H1 (cell line): ENCODE measurements around the gene MICOS13. TPM values are rescaled to one million over a fixed set of nuclear protein-coding genes. Genes with fewer than 3 reads are reported as not detected.

ENCODE experiments used
- CTCF ChIA-PET: fragments of 300-600 bp; sonication (Branson Sonifier 250); formaldehyde crosslinking; loops from one replicate; lab custom pipeline; 2021; ENCODE audit not compliant: partially characterized antibody; lab: Charles Lee
- POLR2A ChIA-PET: fragments of 300-600 bp; sonication (Branson Sonifier 250); formaldehyde crosslinking; loops from one replicate; lab custom pipeline; 2021; ENCODE audit warnings: inconsistent platforms; ENCODE audit not compliant: partially characterized antibody; lab: Charles Lee
- DNase-seq, 2 experiments: peaks; one replicate each; pipeline versions ENCODE4 v3.0.0 to v3.0.0-alpha.2; 2010 to 2022; ENCODE audit warnings: low spot score in 2 of 2, low read depth in 1 of 2, mixed read lengths in 1 of 2
- FAIRE-seq: peaks from 2 replicates; lab custom pipeline; 2011; peaks lifted over from hg19 to GRCh38; lab: Jason Lieb, UNC
- H2AFZ ChIP-seq: 2 replicates; pipeline ENCODE4 v1.8.1; 2012; ENCODE audit warnings: low read length, inconsistent platforms
- H2AK5ac ChIP-seq: 2 replicates; pipeline ENCODE4 v1.6.1; 2013; ENCODE audit warnings: low read depth, low read length
- H2BK120ac ChIP-seq: replicated peaks from 2 replicates; pipeline ENCODE3; 2013; ENCODE audit warnings: low read depth, low read length, inconsistent platforms
- H2BK12ac ChIP-seq: 2 replicates; pipeline ENCODE4 v1.6.1; 2013; ENCODE audit warnings: low read depth, low read length
- H2BK15ac ChIP-seq: 2 replicates; pipeline ENCODE4 v1.6.1; 2013; ENCODE audit warnings: low read length
- H2BK20ac ChIP-seq: 2 replicates; pipeline ENCODE4 v1.6.1; 2013; ENCODE audit warnings: low read length
- H2BK5ac ChIP-seq: 2 replicates; pipeline ENCODE4 v1.6.1; 2013; ENCODE audit warnings: low read depth, low read length
- H3K14ac ChIP-seq: 2 replicates; pipeline ENCODE4 v1.6.1; 2013; ENCODE audit warnings: inconsistent platforms; ENCODE audit not compliant: insufficient read length
- H3K18ac ChIP-seq: 2 replicates; pipeline ENCODE4 v1.6.1; 2013; ENCODE audit warnings: low read length; ENCODE audit errors: extremely low read depth
- H3K23ac ChIP-seq: 2 replicates; pipeline ENCODE4 v1.6.1; 2013; ENCODE audit warnings: inconsistent platforms; ENCODE audit not compliant: insufficient read length
- H3K23me2 ChIP-seq: 2 replicates; pipeline ENCODE4 v1.6.1; 2013; ENCODE audit warnings: low read depth, low read length
- H3K27ac ChIP-seq: 2 replicates; pipeline ENCODE4 v1.6.1; 2011; ENCODE audit warnings: low read depth, low read length, inconsistent platforms
- H3K27me3 ChIP-seq, 4 experiments: replicated peaks in 1 of 4; 1 replicate in 1 of 4; 2 replicates in 3 of 4; pipeline versions ENCODE4 v1.6.1 to v1.8.1; 2011 to 2013; ENCODE audit warnings: low read length in 3 of 4, mild to moderate bottlenecking in 3 of 4, inconsistent platforms in 2 of 4, mixed read lengths in 2 of 4, moderate library complexity in 1 of 4; ENCODE audit not compliant: control insufficient read depth in 3 of 4, insufficient read depth in 3 of 4; ENCODE audit errors: extremely low read depth in 1 of 4
- H3K36me3 ChIP-seq, 4 experiments: 2 replicates each; pipeline versions ENCODE4 v1.6.1 to v1.8.1; 2011 to 2013; ENCODE audit warnings: mild to moderate bottlenecking in 4 of 4, low read length in 3 of 4, moderate library complexity in 2 of 4, control low read depth in 1 of 4, inconsistent platforms in 1 of 4; ENCODE audit not compliant: insufficient read depth in 4 of 4, control insufficient read depth in 2 of 4
- H3K4ac ChIP-seq: replicated peaks from 2 replicates; pipeline ENCODE3; 2013; ENCODE audit warnings: low read length, low read depth, mixed read lengths, inconsistent platforms; ENCODE audit not compliant: insufficient read length
- H3K4me1 ChIP-seq, 4 experiments: replicated peaks in 1 of 4; 1 replicate in 1 of 4; 2 replicates in 3 of 4; pipeline versions ENCODE4 v1.6.1 to v1.8.1; 2011 to 2013; ENCODE audit warnings: low read length in 3 of 4, inconsistent platforms in 2 of 4, mixed read lengths in 1 of 4; ENCODE audit not compliant: insufficient read depth in 4 of 4, control insufficient read depth in 3 of 4
- H3K4me2 ChIP-seq, 2 experiments: 2 replicates each; pipeline versions ENCODE4 v1.6.1 to v1.8.1; 2011 to 2013; ENCODE audit warnings: low read depth in 2 of 2, low read length in 2 of 2, control low read depth in 1 of 2, inconsistent platforms in 1 of 2, mild to moderate bottlenecking in 1 of 2; ENCODE audit not compliant: insufficient read depth in 1 of 2
- H3K4me3 ChIP-seq, 4 experiments: fragments of 200-600, 300-600 bp in 1 of 4; sonication (generic), shearing (Covaris generic), sonication (Bioruptor Twin) in 1 of 4; 2 replicates each; pipeline versions ENCODE4 v1.5.1 to v1.8.1; 2011 to 2016; ENCODE audit warnings: low read length in 4 of 4, low read depth in 3 of 4, control low read depth in 2 of 4, inconsistent platforms in 2 of 4, mild to moderate bottlenecking in 2 of 4, mixed read lengths in 1 of 4, moderate library complexity in 1 of 4; ENCODE audit not compliant: insufficient read depth in 2 of 4; ENCODE audit errors: extremely low read depth in 1 of 4
- H3K56ac ChIP-seq: replicated peaks from 2 replicates; pipeline ENCODE3; 2013; ENCODE audit warnings: low read depth, mild to moderate bottlenecking, mixed read lengths, low read length, inconsistent platforms; ENCODE audit not compliant: insufficient read length
- H3K79me1 ChIP-seq: 2 replicates; pipeline ENCODE4 v1.6.1; 2013; ENCODE audit warnings: low read depth, low read length, control low read depth
- H3K79me2 ChIP-seq, 2 experiments: 2 replicates each; pipeline versions ENCODE4 v1.6.1 to v1.8.1; 2012 to 2013; ENCODE audit warnings: low read length in 2 of 2, mild to moderate bottlenecking in 2 of 2, inconsistent platforms in 1 of 2; ENCODE audit not compliant: insufficient read depth in 2 of 2, control insufficient read depth in 1 of 2
- H3K9ac ChIP-seq, 4 experiments: replicated peaks in 1 of 4; 1 replicate in 1 of 4; 2 replicates in 3 of 4; pipeline versions ENCODE4 v1.6.1 to v1.8.1; 2011 to 2013; ENCODE audit warnings: low read depth in 3 of 4, low read length in 3 of 4, control low read depth in 2 of 4, mild to moderate bottlenecking in 2 of 4, moderate library complexity in 2 of 4, inconsistent platforms in 1 of 4; ENCODE audit errors: extremely low read depth in 1 of 4
- H3K9me3 ChIP-seq, 2 experiments: 2 replicates each; pipeline versions ENCODE4 v1.6.1 to v1.8.1; 2012 to 2013; ENCODE audit warnings: mild to moderate bottlenecking in 2 of 2, moderate library complexity in 2 of 2, control low read depth in 1 of 2, inconsistent platforms in 1 of 2, low read depth in 1 of 2, low read length in 1 of 2, mixed read lengths in 1 of 2; ENCODE audit not compliant: insufficient read depth in 2 of 2
- H4K20me1 ChIP-seq, 2 experiments: replicated peaks in 1 of 2; 2 replicates each; pipeline versions ENCODE3 to v1.8.1; 2011 to 2013; ENCODE audit warnings: inconsistent platforms in 2 of 2, low read length in 2 of 2, mild to moderate bottlenecking in 1 of 2; ENCODE audit not compliant: insufficient read depth in 2 of 2, control insufficient read depth in 1 of 2
- H4K5ac ChIP-seq: 2 replicates; pipeline ENCODE4 v1.6.1; 2013; ENCODE audit warnings: low read length, low read depth, mixed read lengths, inconsistent platforms; ENCODE audit not compliant: insufficient read length
- H4K8ac ChIP-seq: 2 replicates; pipeline ENCODE4 v1.8.0; 2013; ENCODE audit warnings: mild to moderate bottlenecking, moderate library complexity, low read length, inconsistent platforms; ENCODE audit not compliant: insufficient read depth; ENCODE audit errors: extremely low read depth
- H4K91ac ChIP-seq: replicated peaks from 2 replicates; pipeline ENCODE3; 2013; ENCODE audit warnings: low read length, mixed read lengths, inconsistent platforms; ENCODE audit not compliant: insufficient read length
- CREB1 ChIP-seq: IDR thresholded peaks from 2 replicates; pipeline ENCODE4 v1.6.1; 2012; ENCODE audit warnings: inconsistent platforms
- E2F6 ChIP-seq: IDR thresholded peaks from 2 replicates; pipeline ENCODE4 v1.6.1; 2012; ENCODE audit warnings: inconsistent platforms
- JUND ChIP-seq: IDR thresholded peaks from 2 replicates; pipeline ENCODE4 v1.6.1; 2011; ENCODE audit warnings: mild to moderate bottlenecking, improper control_type of control experiment, low read length
- PHF8 ChIP-seq: fragments of 200-600 bp; sonication (generic); conservative IDR thresholded peaks from 2 replicates; pipeline ENCODE4 v1.7.1; 2012; ENCODE audit warnings: low read depth, mild to moderate bottlenecking, inconsistent platforms, low read length, moderate library complexity
- RAD21 ChIP-seq, 2 experiments: IDR thresholded peaks in 1 of 2; conservative IDR thresholded peaks in 1 of 2; 2 replicates each; pipeline ENCODE4 v1.6.1; 2011; ENCODE audit warnings: low read depth in 2 of 2, low read length in 2 of 2, improper control_type of control experiment in 1 of 2, inconsistent platforms in 1 of 2, mild to moderate bottlenecking in 1 of 2, moderate library complexity in 1 of 2
- TAF1 ChIP-seq: IDR thresholded peaks from 2 replicates; pipeline ENCODE4 v1.6.1; 2011; ENCODE audit warnings: mild to moderate bottlenecking, low read depth, low read length
- TBP ChIP-seq: IDR thresholded peaks from 2 replicates; pipeline ENCODE4 v1.6.1; 2011; ENCODE audit warnings: low read depth, low read length, improper control_type of control experiment
- USF2 ChIP-seq: IDR thresholded peaks from 2 replicates; pipeline ENCODE4 v1.6.1; 2011; ENCODE audit warnings: low read length, improper control_type of control experiment
- WGBS, 2 experiments: shearing (Covaris generic) in 1 of 2; methylation state at CpG; one replicate each; pipeline versions ENCODE4 v1.1.6 to v1.1.7; 2013 to 2015; ENCODE audit warnings: low lambda C conversion rate in 2 of 2, mixed read lengths in 2 of 2, inconsistent platforms in 1 of 2, low coverage in 1 of 2, missing lambda C conversion rate in 1 of 2; ENCODE audit not compliant: insufficient replicate concordance in 2 of 2, insufficient coverage in 1 of 2, insufficient read length in 1 of 2; ENCODE audit errors: extremely low coverage in 1 of 2, missing lambda C conversion rate in 1 of 2; 5-methylcytosine and 5-hydroxymethylcytosine counted together
- polyA plus RNA-seq, 7 experiments: library from polyadenylated mRNA; depleted of rRNA in 3 of 7; stranded (reverse) in 5 of 7; unstranded in 2 of 7; fragments of >200 nt in 5 of 7; fragments of 200-250 nt in 2 of 7; gene quantifications; 1 replicate in 5 of 7; 2 replicates in 1 of 7; 4 replicates in 1 of 7; pipeline versions ENCODE4 v1.2.1 to v1.2.3, GENCODE V29; 2011 to 2013; ENCODE audit warnings: missing spikeins in 2 of 7, mixed read lengths in 2 of 7
- total RNA-seq: library from RNA; stranded (reverse); fragmentation: NEBNext Ultra II Directional; extraction: Animal tissue kit (Norgen Biotek cat#: 25700); gene quantifications from 2 replicates; pipeline ENCODE4 v1.2.1, GENCODE V29; 2021

Gene MICOS13
- total and polyA plus RNA-seq, 2 of the 8 experiments (the other 6 are each of a cell fraction or from before 2014, with no cell fraction given), result 17.3 to 36.1 TPM

- H3K4me1 ChIP-seq, result no peaks in the 10 kb centered on the region; a peak in 2 of 7 replicates
- H4K91ac ChIP-seq, result peak within 1 kb of the TSS; percentile 99
- H2BK20ac ChIP-seq, result no peak within 1 kb of the TSS
- WGBS, 2 experiments, result 1% methylated on average over 84 of the region's 90 CpGs; no CpG with 5 or more reads in 1 of the 2 experiments
- H2BK120ac ChIP-seq, result peak within 1 kb of the TSS; percentile 96
- peak; percentile 95 to 98 for DNase-seq
- FAIRE-seq, result no peak
- peak within 1 kb of the TSS; percentile 97 to 99 (median 98) for H3K9ac ChIP-seq
- peak within 1 kb of the TSS; percentile 100 for H3K18ac ChIP-seq
- H2BK5ac ChIP-seq, result peak within 1 kb of the TSS; percentile 98
- H2AK5ac ChIP-seq, result 0 out of 2 replicates have a peak within 1 kb of the TSS, but pooled peaks have one; percentile 56
- peaks cover 0 to 8% (median 2%) of the 10 kb centered on the region in 4 experiments; a peak in 4 of 8 replicates for H3K36me3 ChIP-seq
- H2AFZ ChIP-seq, result peak within 1 kb of the TSS; percentile 96
- H3K56ac ChIP-seq, result peak within 1 kb of the TSS; percentile 99
- peak within 1 kb of the TSS; percentile 99; the same call in 1 of the 2 replicates for H2BK15ac ChIP-seq
- peaks cover 4 to 13% of the 10 kb centered on the region in 2 experiments for H4K20me1 ChIP-seq
- POLR2A ChIA-PET, result interaction anchor here (0.6 to 22.4 kb wide), 30 partner anchors 8 to 184 kb away, joined by 3 to 620 read pairs (median 5); partner anchors contain the start of genes DUS3L, FUT3, RPL36 and SAFB
- H3K27ac ChIP-seq, result peak within 1 kb of the TSS; percentile 97
- CTCF ChIA-PET, result interaction anchor here (0.6 to 2.3 kb wide), 14 partner anchors 8 to 371 kb away, joined by 3 to 6 read pairs (median 3); partner anchors contain the start of gene RPL36
- no peak within 1 kb of the TSS for H3K23ac ChIP-seq
- H4K5ac ChIP-seq, result peak within 1 kb of the TSS; percentile 100
- H3K79me1 ChIP-seq, result peaks cover 10% of the 10 kb centered on the region; the same call in 1 of the 2 replicates
- H3K4me2 ChIP-seq, result peak within 1 kb of the TSS; percentile 55 to 95
- H3K4me3 ChIP-seq, result peak within 1 kb of the TSS; percentile 71 to 100 (median 98)
- H3K9me3 ChIP-seq, result no peaks in the 10 kb centered on the region
- peak within 1 kb of the TSS; percentile 98 for H4K8ac ChIP-seq
- peak within 1 kb of the TSS; percentile 99 for H3K4ac ChIP-seq
- H3K27me3 ChIP-seq, result no peaks in the 10 kb centered on the region
- peaks cover 7% of the 10 kb centered on the region for H3K23me2 ChIP-seq
- no peak within 1 kb of the TSS for H3K14ac ChIP-seq
- H2BK12ac ChIP-seq, result peak within 1 kb of the TSS; percentile 53; the same call in 1 of the 2 replicates
- peaks cover 34 to 41% of the 10 kb centered on the region in 2 experiments for H3K79me2 ChIP-seq
- TF ChIP-seq TAF1, result peak; percentile 97
- TF ChIP-seq USF2, result peak; percentile 96
- TF ChIP-seq E2F6, result peak; percentile 80
- no peak for TF ChIP-seq JUND
- TF ChIP-seq CREB1, result peak; percentile 98
- TF ChIP-seq PHF8, result peak; percentile 98
- peak; percentile 85 for TF ChIP-seq TBP
- peak in 1 of 2 experiments; percentile 33; a peak in 2 of 4 replicates for TF ChIP-seq RAD21 (IDR thresholded peaks at IDR 0.05 in 1 of 2, conservative IDR thresholded peaks at IDR 0.05 in 1 of 2; ENCODE audit: low read depth in 2 of 2, low read length in 2 of 2)
Observed at GRCh38 chr19:5719961-5720790, 39.9 kb upstream of the MICOS13 start, which contains the start of the genes CATSPERD and LONP1. CATSPERD (plus strand) TSS chr19:5720637; CDS start chr19:5720738, 101 bp downstream. LONP1 (minus strand) TSS chr19:5720146; CDS start chr19:5720132, 14 bp downstream.
